AG09309 (cell line): ENCODE data around the gene FGFR4.

Experiments used
- DNase-seq: peaks from one replicate; pipeline ENCODE4 v3.0.0-alpha.2; 2010; ENCODE audit warnings: low read depth
- H3K4me3 ChIP-seq: 2 replicates; pipeline ENCODE4 v1.5.1; 2011; ENCODE audit warnings: mild to moderate bottlenecking, low read depth, low read length, moderate library complexity; ENCODE audit not compliant: control insufficient read depth
- TF ChIP-seq, protein P1 (sequence below): IDR thresholded peaks from 2 replicates; pipeline ENCODE4 v1.5.1; 2011; ENCODE audit warnings: mild to moderate bottlenecking, low read depth, low read length, inconsistent platforms; ENCODE audit not compliant: insufficient read depth, control insufficient read depth; ENCODE audit errors: missing control alignments

FGFR4 gene

DNA sequence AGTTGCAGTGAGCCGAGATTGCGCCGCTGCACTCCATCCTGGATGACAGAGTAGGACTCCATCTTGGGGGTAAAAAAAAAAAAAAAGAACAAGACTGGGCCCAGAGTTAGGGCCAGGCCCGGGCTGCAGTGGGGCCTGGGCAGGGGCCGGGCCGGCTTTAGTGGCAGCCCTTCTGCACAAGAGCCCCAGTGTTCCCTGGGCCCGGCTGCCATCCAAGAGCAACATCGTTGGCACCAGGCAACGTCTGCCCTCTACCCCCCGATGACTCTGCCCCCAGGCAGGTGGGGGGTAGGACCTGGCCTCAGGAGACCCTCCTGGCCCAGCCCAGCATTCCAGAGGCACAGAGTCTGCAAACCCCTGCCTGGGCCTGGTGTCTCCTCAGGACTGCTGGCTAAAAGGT, 4.9 kb upstream of the FGFR4 start:
- H3K4me3 ChIP-seq, result no peak overlapping the region
- TF ChIP-seq, protein P1, sequence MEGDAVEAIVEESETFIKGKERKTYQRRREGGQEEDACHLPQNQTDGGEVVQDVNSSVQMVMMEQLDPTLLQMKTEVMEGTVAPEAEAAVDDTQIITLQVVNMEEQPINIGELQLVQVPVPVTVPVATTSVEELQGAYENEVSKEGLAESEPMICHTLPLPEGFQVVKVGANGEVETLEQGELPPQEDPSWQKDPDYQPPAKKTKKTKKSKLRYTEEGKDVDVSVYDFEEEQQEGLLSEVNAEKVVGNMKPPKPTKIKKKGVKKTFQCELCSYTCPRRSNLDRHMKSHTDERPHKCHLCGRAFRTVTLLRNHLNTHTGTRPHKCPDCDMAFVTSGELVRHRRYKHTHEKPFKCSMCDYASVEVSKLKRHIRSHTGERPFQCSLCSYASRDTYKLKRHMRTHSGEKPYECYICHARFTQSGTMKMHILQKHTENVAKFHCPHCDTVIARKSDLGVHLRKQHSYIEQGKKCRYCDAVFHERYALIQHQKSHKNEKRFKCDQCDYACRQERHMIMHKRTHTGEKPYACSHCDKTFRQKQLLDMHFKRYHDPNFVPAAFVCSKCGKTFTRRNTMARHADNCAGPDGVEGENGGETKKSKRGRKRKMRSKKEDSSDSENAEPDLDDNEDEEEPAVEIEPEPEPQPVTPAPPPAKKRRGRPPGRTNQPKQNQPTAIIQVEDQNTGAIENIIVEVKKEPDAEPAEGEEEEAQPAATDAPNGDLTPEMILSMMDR, result no peak
- no peak for DNase-seq

GRCh38 chr5:177083357-177083756, 3.4 kb upstream of the FGFR4 start:
- TF ChIP-seq, protein P1, result no peak
- DNase-seq, result no peak
- no peak overlapping the region for H3K4me3 ChIP-seq

- TF ChIP-seq, protein P1, result no peak
Observed at GRCh38 chr5:177084175-177084574, 2.5 kb upstream of the FGFR4 start.

DNA sequence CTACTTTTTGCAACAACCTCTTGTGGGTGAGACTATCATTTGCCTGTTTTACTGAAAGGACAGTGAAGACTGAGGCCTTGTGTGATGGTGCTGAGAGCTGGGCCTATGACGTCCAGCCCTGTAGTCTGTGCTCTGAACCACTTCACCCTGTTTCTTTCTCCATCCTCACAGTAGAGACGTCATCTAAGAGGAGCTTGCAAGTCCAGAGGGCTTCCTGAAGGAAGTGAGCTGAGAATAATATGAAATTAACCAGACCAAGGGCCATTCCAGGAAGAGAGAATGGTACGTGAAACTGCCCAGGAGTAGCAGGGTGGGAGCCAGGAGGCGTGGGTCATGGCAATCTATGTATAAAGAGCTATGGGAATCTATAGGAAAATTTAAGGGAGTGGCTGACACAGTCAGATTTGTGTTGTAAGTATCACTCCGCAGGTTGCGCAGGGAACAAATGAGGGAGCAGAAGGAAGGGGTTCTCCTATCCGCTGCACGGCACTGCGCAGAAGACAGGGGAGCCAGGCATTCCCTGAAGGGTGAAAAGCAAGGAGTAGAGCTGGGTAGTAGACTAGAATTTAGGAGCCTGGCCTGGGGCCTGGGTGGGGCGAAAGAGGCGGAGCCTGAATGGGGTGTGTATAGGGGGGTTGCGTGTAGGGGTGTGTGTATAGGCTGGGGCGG, 596 bp upstream of the FGFR4 start:
- no peak overlapping the region for H3K4me3 ChIP-seq
- no peak for DNase-seq
- TF ChIP-seq, protein P1, result no peak

More at GRCh38 chr5:177084175-177084574, 2.5 kb upstream of the FGFR4 start:
- no peak overlapping the region for H3K4me3 ChIP-seq
- no peak for DNase-seq

GRCh38 chr5:177087398-177088005, 787 bp downstream of the FGFR4 start:
- H3K4me3 ChIP-seq, result peak overlapping the region; percentile 9; the same call in 1 of the 2 replicates
- DNase-seq, result no peak
- TF ChIP-seq, protein P1, result no peak

DNA sequence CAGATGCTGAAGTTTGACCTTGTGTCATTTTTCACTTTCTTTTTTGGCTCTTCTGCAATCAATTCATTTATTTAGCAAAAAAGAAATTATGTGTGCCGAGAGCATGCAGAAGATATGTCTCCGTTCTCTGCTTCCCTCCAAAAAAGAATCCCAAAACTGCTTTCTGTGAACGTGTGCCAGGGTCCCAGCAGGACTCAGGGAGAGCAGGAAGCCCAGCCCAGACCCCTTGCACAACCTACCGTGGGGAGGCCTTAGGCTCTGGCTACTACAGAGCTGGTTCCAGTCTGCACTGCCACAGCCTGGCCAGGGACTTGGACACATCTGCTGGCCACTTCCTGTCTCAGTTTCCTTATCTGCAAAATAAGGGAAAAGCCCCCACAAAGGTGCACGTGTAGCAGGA, 2.4 kb downstream of the FGFR4 start:
- no peak for DNase-seq

More for the DNA sequence above, 2.4 kb downstream of the FGFR4 start:
- no peak overlapping the region for H3K4me3 ChIP-seq
- TF ChIP-seq, protein P1, result no peak
